Epithelial cell of esophagus (primary cell): ENCODE data around the gene NPFFR1.
A peak's percentile ranks its signal among the peaks of the same experiment; 100 is the strongest.

Experiments
- DNase-seq: peaks from one replicate; pipeline ENCODE4 v3.0.0; 2010; ENCODE audit warnings: low read depth
- H3K4me3 ChIP-seq: 2 replicates; pipeline ENCODE4 v1.5.1; 2011; ENCODE audit warnings: mild to moderate bottlenecking, low read length, control low read depth
- TF ChIP-seq, protein P1 (sequence below): IDR thresholded peaks from 2 replicates; pipeline ENCODE4 v1.5.1; 2011; ENCODE audit warnings: low read depth, mild to moderate bottlenecking, low read length, control low read depth, inconsistent platforms; ENCODE audit not compliant: insufficient read depth; ENCODE audit errors: missing control alignments

The NPFFR1 gene

DNA sequence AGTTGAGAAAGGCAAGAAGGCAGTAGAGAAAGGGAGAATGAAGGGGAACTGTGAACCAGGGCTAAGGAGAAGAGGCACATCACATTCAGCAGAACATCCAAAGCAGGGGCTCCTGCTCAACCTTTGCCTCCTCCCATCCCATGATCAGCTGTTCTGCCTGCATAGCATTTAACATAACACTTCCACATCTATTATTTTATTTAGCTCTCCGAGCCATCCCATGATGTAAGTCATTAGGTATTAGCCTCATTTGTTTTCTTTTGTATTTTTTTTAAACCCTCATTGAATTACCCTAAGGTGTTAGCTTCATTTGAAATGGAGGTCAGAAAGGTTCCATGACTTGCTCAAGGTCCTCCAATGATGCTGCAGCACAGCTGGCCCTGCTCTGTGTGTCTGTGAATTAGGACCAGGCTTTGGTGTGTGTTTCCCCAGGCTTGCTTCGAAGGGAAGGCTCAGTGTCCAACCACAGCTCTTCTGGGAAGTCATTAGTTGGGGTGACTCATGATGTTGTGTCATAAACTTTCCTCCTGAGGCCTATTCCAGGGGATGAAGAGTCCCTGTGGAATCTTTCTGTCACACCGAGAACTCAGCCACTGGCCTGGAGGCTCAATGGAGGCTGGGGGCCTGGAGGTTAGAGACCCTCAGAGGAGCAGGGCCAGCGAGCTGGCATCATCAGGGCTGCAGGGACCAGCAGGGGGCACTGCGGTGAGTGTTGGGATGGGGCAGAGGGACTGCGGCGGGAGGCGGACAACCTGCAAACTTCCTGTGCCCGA lies 16.5 kb downstream of the NPFFR1 start:
- TF ChIP-seq, protein P1, sequence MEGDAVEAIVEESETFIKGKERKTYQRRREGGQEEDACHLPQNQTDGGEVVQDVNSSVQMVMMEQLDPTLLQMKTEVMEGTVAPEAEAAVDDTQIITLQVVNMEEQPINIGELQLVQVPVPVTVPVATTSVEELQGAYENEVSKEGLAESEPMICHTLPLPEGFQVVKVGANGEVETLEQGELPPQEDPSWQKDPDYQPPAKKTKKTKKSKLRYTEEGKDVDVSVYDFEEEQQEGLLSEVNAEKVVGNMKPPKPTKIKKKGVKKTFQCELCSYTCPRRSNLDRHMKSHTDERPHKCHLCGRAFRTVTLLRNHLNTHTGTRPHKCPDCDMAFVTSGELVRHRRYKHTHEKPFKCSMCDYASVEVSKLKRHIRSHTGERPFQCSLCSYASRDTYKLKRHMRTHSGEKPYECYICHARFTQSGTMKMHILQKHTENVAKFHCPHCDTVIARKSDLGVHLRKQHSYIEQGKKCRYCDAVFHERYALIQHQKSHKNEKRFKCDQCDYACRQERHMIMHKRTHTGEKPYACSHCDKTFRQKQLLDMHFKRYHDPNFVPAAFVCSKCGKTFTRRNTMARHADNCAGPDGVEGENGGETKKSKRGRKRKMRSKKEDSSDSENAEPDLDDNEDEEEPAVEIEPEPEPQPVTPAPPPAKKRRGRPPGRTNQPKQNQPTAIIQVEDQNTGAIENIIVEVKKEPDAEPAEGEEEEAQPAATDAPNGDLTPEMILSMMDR: no peak
- H3K4me3 ChIP-seq: no peak overlapping the region
- DNase-seq: peak; percentile 97

DNA sequence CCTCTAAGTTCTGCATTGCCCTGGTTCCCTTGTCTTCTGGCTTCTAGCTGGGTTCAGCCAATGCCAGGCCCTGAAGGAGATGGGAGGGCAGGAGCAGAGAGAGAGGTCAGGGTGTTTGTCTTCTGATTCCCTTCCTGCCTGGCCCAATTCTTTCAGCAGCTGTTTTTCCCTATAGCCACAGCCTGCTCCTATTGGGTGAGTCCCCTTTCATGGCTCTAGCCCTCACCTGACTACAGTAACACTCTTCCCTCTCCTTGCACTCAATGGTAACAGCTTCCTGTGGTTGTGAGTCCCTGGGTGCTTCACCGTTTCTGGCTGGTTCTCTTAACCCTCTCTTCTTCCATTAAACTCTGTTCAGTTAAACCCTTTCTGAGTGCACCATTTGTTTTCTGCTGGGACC lies 17.1 kb downstream of the NPFFR1 start:
- TF ChIP-seq, protein P1: no peak
- no peak overlapping the region for H3K4me3 ChIP-seq
- no peak for DNase-seq

DNA sequence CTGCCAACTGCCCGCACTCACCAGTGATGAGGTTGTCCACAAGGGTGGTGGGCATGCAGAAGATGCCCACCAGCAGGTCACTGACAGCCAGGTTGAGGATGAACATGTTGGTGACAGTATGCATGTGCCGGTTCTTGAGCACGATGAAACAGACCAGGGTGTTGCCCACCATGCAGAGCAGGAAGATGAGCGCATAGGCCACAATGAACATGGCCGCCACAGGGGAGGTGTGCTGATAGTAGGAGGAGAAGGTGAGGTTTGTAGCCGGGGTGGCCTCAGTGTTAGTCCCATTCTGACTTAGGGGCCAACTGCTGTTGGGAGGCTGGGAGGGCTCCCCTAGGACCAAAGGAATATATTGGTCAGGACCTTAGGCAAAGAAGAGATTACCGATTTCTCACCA lies 17.7 kb downstream of the NPFFR1 start:
- TF ChIP-seq, protein P1: no peak
- H3K4me3 ChIP-seq: no peak overlapping the region
- no peak for DNase-seq

DNA sequence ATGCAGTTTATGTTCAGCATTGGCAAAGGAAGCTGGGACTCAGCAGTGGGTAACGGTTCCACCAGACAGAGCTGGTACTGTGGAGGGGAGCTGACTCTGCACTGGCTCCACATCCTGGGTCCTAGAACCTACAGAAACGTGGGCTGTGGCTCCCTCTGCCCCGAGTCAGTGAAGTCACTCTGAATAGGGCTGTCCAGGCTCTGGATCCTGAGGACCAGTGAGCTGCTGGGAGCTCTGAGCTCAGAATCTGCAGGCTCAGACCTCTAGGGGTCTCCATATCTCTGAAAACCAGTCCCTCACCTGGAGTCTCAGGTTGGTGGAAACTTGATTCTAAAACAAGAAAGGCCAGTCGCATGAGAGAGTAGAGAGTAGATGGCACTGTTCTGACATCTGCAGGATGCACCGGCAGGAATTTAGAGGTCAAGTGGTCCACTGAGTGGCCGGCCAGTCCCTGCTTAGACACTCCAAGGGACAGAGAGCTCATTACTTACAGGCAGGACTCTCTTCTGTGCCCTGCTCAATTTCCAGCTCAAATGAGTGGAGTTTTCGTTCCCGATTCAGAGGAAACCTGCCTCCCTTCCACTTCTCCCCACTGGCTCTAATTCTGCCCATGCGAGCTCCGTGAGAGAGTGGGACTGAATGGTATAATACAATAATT lies 18.6 kb downstream of the NPFFR1 start:
- H3K4me3 ChIP-seq: no peak overlapping the region
- DNase-seq: peak; percentile 39
- TF ChIP-seq, protein P1: peak; percentile 22

DNA sequence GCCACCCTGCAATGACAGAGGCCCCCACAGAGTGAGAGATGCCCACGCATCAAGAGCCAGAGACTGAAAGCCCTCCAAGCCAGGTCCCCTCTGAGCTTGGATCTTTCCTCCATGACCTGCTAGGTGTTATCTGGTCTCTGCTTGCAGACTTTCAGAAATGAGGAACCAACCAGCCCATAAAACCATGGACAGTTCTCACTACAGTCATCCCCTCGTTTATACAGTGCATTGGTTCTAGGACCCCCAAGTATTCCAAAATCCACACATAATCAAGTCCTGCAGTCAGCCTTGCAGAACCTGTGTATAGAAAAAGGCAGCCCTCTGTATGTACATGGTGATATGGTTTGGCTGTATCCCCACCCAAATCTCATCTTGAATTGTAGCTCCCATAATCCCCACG lies 23.1 kb downstream of the NPFFR1 start:
- DNase-seq: no peak
- TF ChIP-seq, protein P1: no peak
- H3K4me3 ChIP-seq: no peak overlapping the region

DNA sequence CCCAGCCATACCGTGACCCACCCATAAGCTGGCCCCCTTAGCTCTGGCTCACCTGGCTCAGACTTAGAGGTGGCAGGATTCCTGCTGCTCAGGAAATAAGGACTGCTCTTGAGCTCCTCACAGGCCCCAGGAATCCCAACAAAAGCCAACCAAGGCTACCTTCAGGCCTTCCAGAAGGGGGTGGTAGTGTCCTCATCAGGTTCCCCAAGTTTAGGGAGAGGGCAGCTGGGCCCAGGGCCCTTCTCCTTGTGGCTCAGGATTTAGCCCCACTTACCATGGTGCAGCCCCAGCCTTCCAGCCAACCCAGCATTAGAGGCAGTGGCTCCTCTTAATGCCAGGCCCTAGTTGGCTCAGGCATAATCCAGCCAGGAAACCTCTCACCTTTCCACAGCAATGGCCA lies 23.5 kb downstream of the NPFFR1 start:
- TF ChIP-seq, protein P1: no peak
- no peak overlapping the region for H3K4me3 ChIP-seq
- DNase-seq: no peak
